A549 (cell line): ENCODE measurements around the gene MEI4. TPM values are rescaled to one million over a fixed set of nuclear protein-coding genes. Genes with fewer than 3 reads are reported as not detected.
A peak's percentile ranks its signal among the peaks of the same experiment; 100 is the strongest.
"Not testable (repeated sequence)": the region's sequence is repeated elsewhere in the genome, so short reads cannot be mapped to it uniquely, and the experiment has no call there.

Experiments
- ATAC-seq, 2 experiments: fragments of 200-7000 bp in 1 of 2; fragments of >200 bp in 1 of 2; cut with Nextera tagmentation in 1 of 2; cut with Tn5 transposase in 1 of 2; 3 replicates each; pipeline versions ENCODE4 v1.8.0 to v1.9.1; 2018 to 2020; ENCODE audit warnings: mild to moderate bottlenecking in 1 of 2, moderate library complexity in 1 of 2
- CTCF ChIA-PET: fragments of 300-600 bp; sonication (Branson Sonifier 250); formaldehyde crosslinking; extraction: SDS; loops from one replicate; lab custom pipeline; 2021; ENCODE audit warnings: antibody characterized with exemption, inconsistent platforms; lab: Yijun Ruan, JAX
- POLR2A ChIA-PET: fragments of 350-600 bp; formaldehyde crosslinking; extraction: SDS; loops from one replicate; lab custom pipeline; 2021; ENCODE audit warnings: antibody characterized with exemption, inconsistent platforms; lab: Yijun Ruan, JAX
- DNase-seq, 2 experiments: peaks; one replicate each; pipeline versions ENCODE4 v3.0.0 to v3.0.0-alpha.2; 2011 to 2016; ENCODE audit warnings: low read depth in 1 of 2, low spot score in 1 of 2
- FAIRE-seq: peaks from 2 replicates; lab custom pipeline; 2011; peaks lifted over from hg19 to GRCh38; lab: Jason Lieb, UNC
- H3K27ac ChIP-seq, 2 experiments: fragments of >200 bp; sonication (Bioruptor Twin); formaldehyde crosslinking; 3 replicates each; pipeline ENCODE4 v1.5.1; 2016 to 2017
- H3K4me1 ChIP-seq: fragments of >200 bp; sonication (Bioruptor Twin); formaldehyde crosslinking; 3 replicates; pipeline ENCODE4 v1.6.1; 2016
- H3K4me2 ChIP-seq: fragments of >200 bp; sonication (Bioruptor Twin); formaldehyde crosslinking; 3 replicates; pipeline ENCODE4 v1.6.1; 2016
- H3K4me3 ChIP-seq: fragments of >200 bp; sonication (Bioruptor Twin); formaldehyde crosslinking; 3 replicates; pipeline ENCODE4 v1.5.1; 2016
- H3K9me3 ChIP-seq: fragments of >200 bp; sonication (Bioruptor Twin); formaldehyde crosslinking; 3 replicates; pipeline ENCODE4 v1.6.1; 2016
- ATOH8 ChIP-seq: fragments of 250-450 bp; sonication (Bioruptor Pico); IDR thresholded peaks from 2 replicates; pipeline ENCODE4 v1.5.0; 2020; ENCODE audit warnings: low read depth, mild to moderate bottlenecking, moderate library complexity
- BHLHE40 ChIP-seq: IDR thresholded peaks from 2 replicates; pipeline ENCODE4 v1.6.1; 2012; ENCODE audit warnings: low read depth, low read length, inconsistent platforms
- CTCF ChIP-seq: fragments of >200 bp; sonication (Bioruptor Twin); formaldehyde crosslinking; IDR thresholded peaks from 3 replicates; pipeline ENCODE4 v1.5.1; 2016
- EHF ChIP-seq: fragments of 250-450 bp; sonication (Bioruptor Pico); IDR thresholded peaks from 2 replicates; pipeline ENCODE4 v1.5.0; 2020; ENCODE audit warnings: mild to moderate bottlenecking
- ELK1 ChIP-seq: fragments of 150-350 bp; IDR thresholded peaks from 2 replicates; pipeline ENCODE4 v1.6.1; 2014; ENCODE audit warnings: low read depth, mild to moderate bottlenecking, low read length
- ESRRA ChIP-seq: fragments of 150-350 bp; IDR thresholded peaks from 2 replicates; pipeline ENCODE4 v1.6.1; 2014; ENCODE audit warnings: mild to moderate bottlenecking, low read length, borderline replicate concordance
- FOSB ChIP-seq: fragments of 250-450 bp; sonication (Bioruptor Pico); IDR thresholded peaks from 2 replicates; pipeline ENCODE4 v1.5.0; 2020; ENCODE audit warnings: mild to moderate bottlenecking, moderate library complexity
- HMGXB4 ChIP-seq: fragments of 250-450 bp; sonication (Bioruptor Pico); IDR thresholded peaks from 2 replicates; pipeline ENCODE4 v1.5.0; 2021; ENCODE audit warnings: mild to moderate bottlenecking, moderate library complexity, borderline replicate concordance
- MAX ChIP-seq: IDR thresholded peaks from 2 replicates; pipeline ENCODE4 v1.6.1; 2012
- NR3C1 ChIP-seq: fragments of >200 bp; sonication (Bioruptor Twin); formaldehyde crosslinking; IDR thresholded peaks from 3 replicates; pipeline ENCODE4 v1.6.1; 2017
- RAD21 ChIP-seq, 2 experiments: fragments of >200 bp in 1 of 2; sonication (Bioruptor Twin) in 1 of 2; formaldehyde crosslinking in 1 of 2; IDR thresholded peaks in 1 of 2; conservative IDR thresholded peaks in 1 of 2; 2 replicates in 1 of 2; 3 replicates in 1 of 2; pipeline ENCODE4 v1.6.1; 2012 to 2018; ENCODE audit warnings: inconsistent platforms in 1 of 2
- RARB ChIP-seq: fragments of 250-450 bp; sonication (Bioruptor Pico); IDR thresholded peaks from 2 replicates; pipeline ENCODE4 v1.8.0; 2021; ENCODE audit warnings: mild to moderate bottlenecking, moderate library complexity
- REST ChIP-seq: fragments of 200-600 bp; sonication (generic); IDR thresholded peaks from 2 replicates; pipeline ENCODE4 v1.6.1; 2016; ENCODE audit warnings: antibody characterized with exemption, mild to moderate bottlenecking, moderate library complexity
- SMC3 ChIP-seq: fragments of >200 bp; sonication (Bioruptor Twin); formaldehyde crosslinking; IDR thresholded peaks from 3 replicates; pipeline ENCODE4 v1.6.1; 2018; ENCODE audit warnings: inconsistent platforms
- USF2 ChIP-seq: fragments of 450-650 bp; IDR thresholded peaks from 2 replicates; pipeline ENCODE4 v1.6.1; 2014; ENCODE audit warnings: antibody characterized with exemption
- WGBS: methylation state at CpG from one replicate; pipeline ENCODE4 v1.1.6; 2017; ENCODE audit errors: missing lambda C conversion rate; 5-methylcytosine and 5-hydroxymethylcytosine counted together
- polyA plus RNA-seq, 4 experiments: library from polyadenylated mRNA; depleted of rRNA in 3 of 4; stranded (reverse); fragments of >200 nt; fragmentation: RNase III in 1 of 4; extraction: RNeasy Plus Mini Kit Qiagen cat#74134 plus additional on column Dnase treatment in 1 of 4; gene quantifications; 2 replicates in 3 of 4; 3 replicates in 1 of 4; pipeline ENCODE4 v1.2.3, GENCODE V29; 2011 to 2017

The MEI4 gene
- polyA plus RNA-seq, 2 of the 4 experiments (the other 2 are of a cell fraction), result not detected

- FAIRE-seq (no peak), ATAC-seq (no peak), DNase-seq (no peak)
- Histone ChIP-seq H3K4me3 (no peak overlapping the region), H3K4me2 (no peak overlapping the region), H3K27ac (no peak overlapping the region), H3K4me1 (no peaks in the 10 kb centered on the region), H3K9me3 (no peaks in the 10 kb centered on the region)
- 17% methylated on average over 1 of the region's 1 CpG for WGBS
- no peak for TF ChIP-seq EHF
- TF ChIP-seq REST, result no peak
- no peak for TF ChIP-seq RARB (CRISPR knock-in tag)
- TF ChIP-seq MAX, result no peak
- no peak for TF ChIP-seq FOSB (CRISPR knock-in tag)
- TF ChIP-seq HMGXB4 (CRISPR knock-in tag), result no peak
- TF ChIP-seq ESRRA, result no peak
- ChIA-PET POLR2A (no interaction called here), CTCF (no interaction called here)
Observed at GRCh38 chr6:77716311-77716710, 63.5 kb downstream of the MEI4 start.

GRCh38 chr6:77736010-77736409 is 83.2 kb downstream of the MEI4 start:
- H3K4me2 ChIP-seq, DNase-seq, H3K4me3 ChIP-seq, POLR2A ChIA-PET, CTCF ChIA-PET, ATAC-seq, FAIRE-seq, H3K27ac ChIP-seq, H3K9me3 ChIP-seq, H3K4me1 ChIP-seq: not testable (repeated sequence)
- 75% methylated on average over 8 of the region's 13 CpGs for WGBS

- DNase-seq (peak; percentile 3 to 22), ATAC-seq (no peak), FAIRE-seq (no peak)
- no peaks in the 10 kb centered on the region for H3K9me3 ChIP-seq
- 0% methylated on average over 1 of the region's 1 CpG for WGBS
- H3K4me2 ChIP-seq, result no peak overlapping the region
- ChIA-PET CTCF (no interaction called here), POLR2A (no interaction called here)
- H3K4me1 ChIP-seq, result no peaks in the 10 kb centered on the region
- TF ChIP-seq ATOH8 (CRISPR knock-in tag) (no peak), CTCF (peak; percentile 29; the same call in 2 of the 3 replicates), ELK1 (no peak), NR3C1 (no peak), USF2 (no peak), RAD21 (conservative IDR thresholded peaks at IDR 0.05 in 1 of 2, IDR thresholded peaks at IDR 0.05 in 1 of 2) (peak in 1 of 2 experiments; percentile 24; a peak in 2 of 5 replicates), SMC3 (peak; percentile 40), BHLHE40 (no peak)
- no peak overlapping the region for H3K4me3 ChIP-seq
- no peak overlapping the region for H3K27ac ChIP-seq
Observed at GRCh38 chr6:77740380-77740779, 87.5 kb downstream of the MEI4 start.

- POLR2A ChIA-PET, H3K4me3 ChIP-seq, CTCF ChIA-PET, H3K9me3 ChIP-seq, H3K4me1 ChIP-seq, ATAC-seq, FAIRE-seq, DNase-seq, H3K27ac ChIP-seq, H3K4me2 ChIP-seq: not testable (repeated sequence)
- WGBS, result 7% methylated on average over 1 of the region's 1 CpG
Observed at GRCh38 chr6:77752156-77752555, 99.3 kb downstream of the MEI4 start.
